ENCODE results near the gene ADIPOQ.
"Not testable (repeated sequence)": the region's sequence is repeated elsewhere in the genome, so short reads cannot be mapped to it uniquely, and the experiment has no call there.

ADIPOQ gene

GRCh38 chr3:186826410-186826975 is 16.0 kb upstream of the ADIPOQ start:
- DNase-seq (ENCODE audit: low read depth in 2 of 3, low spot score in 1 of 3): no peak

GRCh38 chr3:186826976-186827857 is 15.3 kb upstream of the ADIPOQ start:
- peak; percentile 65 to 81 (median 73) for DNase-seq (ENCODE audit: low read depth in 2 of 3, low spot score in 1 of 3)

- no peak for DNase-seq (ENCODE audit: low read depth in 2 of 3, low spot score in 1 of 3)
Measured at GRCh38 chr3:186828340-186828739, 14.2 kb upstream of the ADIPOQ start.

- DNase-seq (ENCODE audit: low read depth in 2 of 3, low spot score in 1 of 3): no peak
Measured at GRCh38 chr3:186831798-186832197, 10.7 kb upstream of the ADIPOQ start.

GRCh38 chr3:186832276-186832675 is 10.2 kb upstream of the ADIPOQ start:
- no peak for DNase-seq (ENCODE audit: low read depth in 2 of 3, low spot score in 1 of 3)

GRCh38 chr3:186839874-186840641 is 2.5 kb upstream of the ADIPOQ start:
- no peak for DNase-seq (ENCODE audit: low read depth in 2 of 3, low spot score in 1 of 3)

GRCh38 chr3:186841620-186842019 is 890 bp upstream of the ADIPOQ start:
- DNase-seq (ENCODE audit: low read depth in 2 of 3, low spot score in 1 of 3): no peak

- DNase-seq (ENCODE audit: low read depth in 2 of 3, low spot score in 1 of 3): no peak
Measured at GRCh38 chr3:186843039-186843432, 526 bp downstream of the ADIPOQ start.

GRCh38 chr3:186844908-186845307 is 2.4 kb downstream of the ADIPOQ start:
- DNase-seq (ENCODE audit: low read depth in 2 of 3, low spot score in 1 of 3): no peak

- DNase-seq (ENCODE audit: low read depth in 2 of 3, low spot score in 1 of 3): no peak
Measured at GRCh38 chr3:186845756-186846155, 3.2 kb downstream of the ADIPOQ start.

- no peak for DNase-seq (ENCODE audit: low read depth in 2 of 3, low spot score in 1 of 3)
Measured at GRCh38 chr3:186847437-186847836, 4.9 kb downstream of the ADIPOQ start.

GRCh38 chr3:186849374-186849975 is 7.0 kb downstream of the ADIPOQ start:
- DNase-seq (ENCODE audit: low read depth in 2 of 3, low spot score in 1 of 3): no peak

- not testable (repeated sequence) for DNase-seq (ENCODE audit: low read depth in 2 of 3, low spot score in 1 of 3)
Measured at GRCh38 chr3:186851835-186852234, 9.3 kb downstream of the ADIPOQ start.

GRCh38 chr3:186852994-186853393 is 10.5 kb downstream of the ADIPOQ start:
- no peak for DNase-seq (ENCODE audit: low read depth in 2 of 3, low spot score in 1 of 3)

- DNase-seq (ENCODE audit: low read depth in 2 of 3, low spot score in 1 of 3): no peak
Measured at GRCh38 chr3:186854146-186854545, 11.6 kb downstream of the ADIPOQ start.

- DNase-seq (ENCODE audit: low read depth in 2 of 3, low spot score in 1 of 3): no peak
Measured at GRCh38 chr3:186854954-186855353, 12.4 kb downstream of the ADIPOQ start.

GRCh38 chr3:186857743-186858142 is 15.2 kb downstream of the ADIPOQ start:
- no peak for DNase-seq (ENCODE audit: low read depth in 2 of 3, low spot score in 1 of 3)

- not testable (repeated sequence) for DNase-seq (ENCODE audit: low read depth in 2 of 3, low spot score in 1 of 3)
Measured at GRCh38 chr3:186865215-186865853, 22.8 kb downstream of the ADIPOQ start.

- not testable (repeated sequence) for DNase-seq (ENCODE audit: low read depth in 2 of 3, low spot score in 1 of 3)
Measured at GRCh38 chr3:186866095-186866494, 23.6 kb downstream of the ADIPOQ start.

GRCh38 chr3:186869253-186870100 is 27.0 kb downstream of the ADIPOQ start:
- DNase-seq (ENCODE audit: low read depth in 2 of 3, low spot score in 1 of 3): no peak
